ENCODE results near the gene SPG21. TPM values are rescaled to one million over a fixed set of nuclear protein-coding genes. Genes with fewer than 3 reads are reported as not detected.

Gene SPG21
- total and polyA plus RNA-seq, 2 donors, result 56.2 to 87.6 TPM

DNA sequence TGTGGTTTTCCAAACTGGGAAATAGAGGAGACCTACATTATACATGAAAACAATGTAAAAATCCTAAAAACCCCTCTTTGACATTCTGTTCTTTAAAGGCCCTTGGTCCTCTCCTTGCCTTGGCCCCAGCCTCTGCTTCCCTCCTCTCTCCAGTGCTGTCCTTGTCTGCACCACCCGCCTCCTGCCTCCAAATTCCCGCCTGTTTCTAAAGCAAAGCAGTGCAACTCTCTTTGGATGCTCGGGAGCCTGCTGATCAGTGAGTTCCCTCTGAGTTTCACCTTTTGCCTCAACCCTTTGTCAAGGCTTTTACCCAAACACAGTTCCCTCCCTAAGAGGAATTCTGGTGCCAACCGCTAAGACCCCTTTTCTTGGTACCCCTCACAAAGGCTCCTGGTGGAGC is 70.0 kb downstream of the SPG21 start:
- no peak for DNase-seq (ENCODE audit: extremely low spot score)
- no peaks in the 10 kb centered on the region for H3K4me1 ChIP-seq (ENCODE audit: insufficient read depth)
- 93% methylated on average over 4 of the region's 4 CpGs for WGBS
- no peaks in the 10 kb centered on the region for H3K36me3 ChIP-seq (ENCODE audit: insufficient read depth)
- no peak overlapping the region for H3K4me3 ChIP-seq (ENCODE audit: low read depth, low read length)
- H3K27ac ChIP-seq (ENCODE audit: low read depth), result no peak overlapping the region

DNA sequence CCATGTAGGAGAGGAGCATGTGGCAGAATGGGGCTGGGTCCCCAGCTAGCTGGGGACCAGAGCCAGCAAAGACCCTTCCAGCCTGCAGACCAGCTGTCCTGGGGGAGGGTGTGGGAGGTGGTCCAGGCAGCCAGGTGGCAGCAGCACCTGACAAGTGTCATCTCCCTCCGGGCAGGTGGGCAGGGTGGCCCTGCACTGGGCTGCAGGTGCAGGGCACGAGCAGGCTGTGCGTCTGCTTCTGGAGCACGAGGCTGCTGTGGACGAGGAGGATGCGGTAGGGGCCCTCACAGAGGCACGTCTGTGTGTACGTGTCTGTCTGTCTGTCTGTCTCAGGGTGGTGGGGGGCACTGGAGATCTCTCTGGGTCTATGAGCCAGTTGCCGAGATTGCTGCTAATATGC is 72.5 kb downstream of the SPG21 start:
- Histone ChIP-seq H3K27ac (ENCODE audit: low read depth) (no peak overlapping the region), H3K36me3 (ENCODE audit: insufficient read depth) (no peaks in the 10 kb centered on the region), H3K4me1 (ENCODE audit: insufficient read depth) (no peaks in the 10 kb centered on the region), H3K4me3 (ENCODE audit: low read depth, low read length) (no peak overlapping the region)
- DNase-seq (ENCODE audit: extremely low spot score), result no peak
- WGBS, result 89% methylated on average over 9 of the region's 9 CpGs

DNA sequence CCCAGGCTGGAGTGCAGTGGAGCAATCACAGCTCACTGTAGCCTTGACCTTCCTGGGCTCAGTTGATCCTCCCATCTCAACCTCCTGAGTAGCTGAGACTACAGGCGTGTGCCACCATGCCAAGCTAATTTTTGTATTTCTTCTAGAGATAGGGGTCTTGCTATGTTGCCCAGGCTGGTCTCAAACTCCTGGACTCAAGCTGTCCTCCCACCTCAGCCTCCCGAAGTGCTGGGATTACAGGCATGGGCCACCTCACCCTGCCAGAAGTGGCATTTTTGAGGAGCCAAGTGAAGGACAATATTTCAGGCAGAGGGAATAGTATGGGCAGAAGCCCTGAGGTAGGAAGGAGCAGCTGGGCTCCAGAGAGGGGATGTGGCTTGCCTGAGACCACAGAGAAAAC is 73.3 kb downstream of the SPG21 start:
- H3K4me3 ChIP-seq (ENCODE audit: low read depth, low read length), result no peak overlapping the region
- WGBS, result 96% methylated on average over 2 of the region's 2 CpGs
- H3K36me3 ChIP-seq (ENCODE audit: insufficient read depth), result no peaks in the 10 kb centered on the region
- no peaks in the 10 kb centered on the region for H3K4me1 ChIP-seq (ENCODE audit: insufficient read depth)
- no peak for DNase-seq (ENCODE audit: extremely low spot score)
- no peak overlapping the region for H3K27ac ChIP-seq (ENCODE audit: low read depth)

DNA sequence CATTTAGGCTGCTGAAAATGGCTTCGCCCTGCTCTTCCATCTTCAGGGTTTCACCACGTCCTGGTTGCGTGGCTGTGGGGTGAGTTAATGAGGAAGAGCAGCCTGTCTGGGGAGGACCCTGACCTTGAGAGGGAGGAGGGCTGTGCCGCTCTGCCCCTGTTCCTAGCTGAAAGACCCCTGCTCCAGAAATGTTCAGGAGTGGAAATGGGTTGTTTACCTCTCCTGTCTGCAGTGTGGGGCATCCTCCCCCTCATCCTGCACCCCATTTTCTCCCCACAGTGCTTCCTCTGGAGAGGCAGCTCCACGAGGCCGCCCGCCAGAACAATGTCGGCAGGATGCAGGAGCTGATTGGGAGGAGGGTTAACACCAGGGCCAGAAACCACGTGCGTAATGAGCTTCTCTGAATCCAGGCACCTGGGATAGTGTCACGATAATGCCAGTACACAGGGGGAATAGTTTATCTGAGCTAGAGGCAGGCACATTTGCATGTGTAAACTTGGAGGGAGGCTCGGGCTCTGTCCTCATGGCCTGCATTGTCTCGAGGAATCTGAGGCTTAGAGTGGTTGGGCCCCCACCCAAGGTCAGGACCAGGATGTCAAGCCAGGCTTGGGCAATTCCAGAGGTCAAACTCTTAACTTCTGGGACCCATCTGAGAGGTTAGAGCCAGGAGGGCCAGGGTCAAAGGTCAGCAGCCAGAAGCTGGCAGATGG is 74.0 kb downstream of the SPG21 start:
- 65% methylated on average over 13 of the region's 13 CpGs for WGBS
- Histone ChIP-seq H3K4me1 (ENCODE audit: insufficient read depth) (no peaks in the 10 kb centered on the region), H3K4me3 (ENCODE audit: low read depth, low read length) (no peak overlapping the region), H3K27ac (ENCODE audit: low read depth) (no peak overlapping the region), H3K36me3 (ENCODE audit: insufficient read depth) (no peaks in the 10 kb centered on the region)
- DNase-seq (ENCODE audit: extremely low spot score), result no peak

Other genes starting within 250 kb of the SPG21 start
- 4.0 TPM for gene RBPMS2, start 214.3 kb downstream of the SPG21 start, total RNA-seq
- 90.9 TPM for gene RBPMS2, start 214.3 kb downstream of the SPG21 start, polyA plus RNA-seq
- 4.1 TPM for gene PIF1, start 164.3 kb downstream of the SPG21 start, total RNA-seq
- gene PIF1, start 164.3 kb downstream of the SPG21 start, polyA plus RNA-seq, result 3.1 TPM
- 25.6 TPM for gene PLEKHO2, start 148.0 kb downstream of the SPG21 start, total RNA-seq
- 40.2 TPM for gene PLEKHO2, start 148.0 kb downstream of the SPG21 start, polyA plus RNA-seq
- gene ANKDD1A, start 78.0 kb downstream of the SPG21 start, total RNA-seq, result 12.4 TPM
- 7.5 TPM for gene ANKDD1A, start 78.0 kb downstream of the SPG21 start, polyA plus RNA-seq
- 22.4 TPM for gene MTFMT, start 39.7 kb upstream of the SPG21 start, total RNA-seq
- gene MTFMT, start 39.7 kb upstream of the SPG21 start, polyA plus RNA-seq, result 13.1 TPM
- gene SLC51B, start 55.5 kb upstream of the SPG21 start, total RNA-seq, result not detected
- gene SLC51B, start 55.5 kb upstream of the SPG21 start, polyA plus RNA-seq, result 0.44 TPM
- gene RASL12, start 78.1 kb upstream of the SPG21 start, total RNA-seq, result 54.6 TPM
- gene RASL12, start 78.1 kb upstream of the SPG21 start, polyA plus RNA-seq, result 85.0 TPM
- 0.32 TPM for gene KBTBD13, start 86.8 kb upstream of the SPG21 start, total RNA-seq
- gene KBTBD13, start 86.8 kb upstream of the SPG21 start, polyA plus RNA-seq, result 0.19 TPM
- gene UBAP1L, start 125.3 kb upstream of the SPG21 start, total RNA-seq, result 3.9 TPM
- 1.9 TPM for gene UBAP1L, start 125.3 kb upstream of the SPG21 start, polyA plus RNA-seq
- 18.3 TPM for gene PDCD7, start 143.9 kb upstream of the SPG21 start, total RNA-seq
- 27.3 TPM for gene PDCD7, start 143.9 kb upstream of the SPG21 start, polyA plus RNA-seq
- gene CLPX, start 195.4 kb upstream of the SPG21 start, total RNA-seq, result 73.6 TPM
- 24.9 TPM for gene CLPX, start 195.4 kb upstream of the SPG21 start, polyA plus RNA-seq
- 49.3 TPM for gene CILP, start 221.6 kb upstream of the SPG21 start, total RNA-seq
- 72.2 TPM for gene CILP, start 221.6 kb upstream of the SPG21 start, polyA plus RNA-seq